A204.1 (cell line): ENCODE data around the gene FBLN2.

Source experiments
- FAIRE-seq: peaks from 2 replicates; lab custom pipeline; 2012; peaks lifted over from hg19 to GRCh38; lab: Jason Lieb, UNC

Gene FBLN2

GRCh38 chr3:13648060-13649001 lies 99.4 kb downstream of the FBLN2 start:
- FAIRE-seq, result no peak

GRCh38 chr3:13650210-13651056 lies 101.5 kb downstream of the FBLN2 start:
- FAIRE-seq, result no peak

- no peak for FAIRE-seq
Measured at GRCh38 chr3:13651057-13651400, 102.1 kb downstream of the FBLN2 start.

- no peak for FAIRE-seq
Measured at GRCh38 chr3:13651775-13652428, 103.0 kb downstream of the FBLN2 start.

GRCh38 chr3:13652728-13653127 lies 103.8 kb downstream of the FBLN2 start:
- FAIRE-seq, result no peak

- FAIRE-seq, result no peak
Measured at GRCh38 chr3:13653631-13654279, 104.8 kb downstream of the FBLN2 start.

GRCh38 chr3:13654330-13655060 lies 105.6 kb downstream of the FBLN2 start:
- no peak for FAIRE-seq

DNA sequence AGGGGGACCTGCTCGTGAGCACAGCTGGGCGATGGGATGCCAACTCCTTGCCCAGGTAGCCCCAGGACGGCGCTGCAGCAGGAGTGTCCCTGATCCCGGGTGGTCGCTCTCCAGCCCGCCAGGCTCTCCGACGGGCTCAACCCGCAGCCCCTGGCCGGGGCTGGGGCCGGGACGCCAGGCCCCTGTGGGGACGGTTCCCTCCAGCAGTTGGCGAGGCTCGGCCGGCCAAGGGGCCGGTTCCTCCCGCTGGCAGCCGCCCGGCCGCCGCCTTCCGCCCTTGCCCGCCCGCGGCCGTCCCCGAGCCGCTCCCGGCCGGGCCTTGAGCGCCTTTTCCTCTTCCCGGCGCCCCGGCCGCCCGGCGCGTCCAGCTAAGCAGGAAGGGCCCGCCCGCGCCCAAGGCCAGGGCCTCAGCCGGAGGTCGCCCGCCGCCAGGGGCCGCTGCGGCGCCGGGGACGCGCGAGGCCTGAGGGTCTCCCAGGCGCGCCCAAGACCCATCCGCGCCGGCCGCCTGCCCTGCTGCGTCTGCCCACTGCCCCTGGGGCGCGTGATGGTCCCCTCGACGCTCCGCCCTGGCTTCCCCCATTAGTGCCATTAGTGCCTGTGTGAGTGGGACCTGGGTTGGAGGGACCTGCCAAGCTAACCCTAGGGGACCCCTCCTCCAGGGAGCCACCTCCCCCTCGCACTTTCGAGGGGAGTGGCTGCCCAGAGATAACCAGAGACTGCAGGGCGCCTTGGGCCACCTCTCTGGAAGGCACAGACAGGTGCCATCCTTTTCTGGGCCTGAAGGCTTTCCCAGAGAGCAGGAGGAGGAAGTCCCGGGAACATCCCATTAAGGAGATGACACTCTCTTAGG lies 106.4 kb downstream of the FBLN2 start:
- no peak for FAIRE-seq

GRCh38 chr3:13656584-13657301 lies 107.8 kb downstream of the FBLN2 start:
- FAIRE-seq, result no peak

- FAIRE-seq, result no peak
Measured at GRCh38 chr3:13657660-13658435, 108.9 kb downstream of the FBLN2 start.

DNA sequence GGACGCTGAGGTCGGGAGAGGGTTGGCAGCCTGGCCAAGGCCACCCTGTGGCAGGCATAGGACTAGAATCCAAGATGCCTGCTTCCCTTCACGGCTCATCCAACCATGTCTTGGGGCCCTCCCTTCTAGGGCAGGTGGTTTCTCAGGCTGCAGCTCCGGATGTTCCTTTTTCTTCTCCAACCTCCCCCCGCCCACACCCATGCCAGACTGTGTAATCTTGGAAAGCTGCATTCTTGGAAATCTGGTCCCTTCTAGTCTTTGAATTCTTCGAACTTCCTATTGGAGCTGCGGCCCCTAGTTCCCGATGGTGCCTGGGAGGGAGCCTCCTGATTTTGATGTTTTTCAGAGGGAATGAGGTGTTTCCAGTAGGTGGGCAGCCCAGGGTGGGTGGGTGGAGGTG lies 109.8 kb downstream of the FBLN2 start:
- FAIRE-seq, result no peak

- no peak for FAIRE-seq
Measured at GRCh38 chr3:13659221-13659969, 110.5 kb downstream of the FBLN2 start.

GRCh38 chr3:13660042-13660874 lies 111.3 kb downstream of the FBLN2 start:
- no peak for FAIRE-seq

DNA sequence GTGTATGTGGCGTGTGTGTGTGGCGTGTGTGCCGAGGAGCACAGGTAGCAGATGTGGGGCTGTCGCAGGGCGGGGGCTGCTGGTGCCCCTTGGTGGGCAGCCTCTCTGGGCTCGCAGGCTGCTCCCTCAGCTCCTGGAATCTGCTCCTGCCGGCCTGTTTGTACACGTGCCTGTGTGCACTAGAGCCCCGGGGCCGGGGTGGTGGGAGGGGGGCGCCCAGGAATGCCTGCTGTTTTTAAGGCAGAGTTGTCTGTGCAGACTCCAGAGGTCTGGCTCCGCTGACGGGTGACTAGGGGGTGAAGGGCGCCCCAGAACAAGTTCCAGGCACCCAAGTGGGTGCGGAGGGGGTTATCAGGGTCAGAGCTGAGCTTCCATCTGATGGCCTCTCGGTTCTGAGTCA lies 112.2 kb downstream of the FBLN2 start:
- no peak for FAIRE-seq

- no peak for FAIRE-seq
Measured at GRCh38 chr3:13662238-13662847, 113.4 kb downstream of the FBLN2 start.

DNA sequence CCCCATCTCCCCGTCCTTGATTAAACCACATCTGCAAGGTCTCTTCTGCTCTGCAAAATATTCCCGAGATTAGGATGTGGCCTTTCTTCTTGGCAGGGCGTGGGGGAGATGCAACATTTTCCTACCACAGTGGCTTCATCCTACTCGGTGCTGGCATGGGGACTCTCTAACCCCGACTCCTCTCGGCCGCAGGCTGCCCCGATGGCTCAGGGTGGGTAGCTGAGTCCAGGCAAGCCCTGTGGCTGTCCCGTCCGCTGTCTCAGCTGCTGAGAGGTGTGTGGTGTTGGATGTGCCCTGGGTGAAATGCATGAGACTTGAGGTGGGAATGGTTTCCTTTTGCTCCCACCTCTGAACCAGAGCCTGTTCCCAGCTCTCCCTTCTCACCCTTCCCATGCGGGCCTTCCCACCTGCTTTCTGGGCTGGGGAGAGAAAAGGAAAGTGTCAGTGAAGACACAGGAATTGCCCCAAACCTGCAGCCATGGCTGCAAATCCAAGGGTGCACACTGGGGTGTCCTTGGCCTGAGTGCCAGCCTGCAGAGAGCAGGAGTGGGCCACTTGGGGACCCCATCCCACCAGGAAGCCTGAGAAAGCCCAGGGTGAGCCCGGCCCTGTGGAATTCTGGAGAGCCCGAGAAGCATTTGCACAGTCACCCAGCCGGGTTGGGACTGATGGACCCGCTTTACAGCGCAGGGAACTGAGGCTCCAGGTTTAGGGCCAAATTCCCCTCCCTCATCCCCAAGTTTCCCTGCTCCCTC lies 115.0 kb downstream of the FBLN2 start:
- no peak for FAIRE-seq
